Ovary (tissue), 3 donors: Measurements from ENCODE around the gene TRABD2B.

Source experiments
- CTCF ChIP-seq, 3 donors: fragments of 450-650 bp in 2 of 3; fragments of 200-600 bp in 1 of 3; IDR thresholded peaks; one replicate each; pipeline versions ENCODE4 v1.5.1 to v1.8.0; 2016 to 2022; ENCODE audit warnings: antibody characterized with exemption in 3 of 3, mild to moderate bottlenecking in 1 of 3
- EP300 ChIP-seq: sonication (generic); formaldehyde crosslinking; IDR thresholded peaks from one replicate; pipeline ENCODE4 v1.6.1; 2017; ENCODE audit warnings: antibody characterized with exemption
- POLR2A ChIP-seq: fragments of 450-650 bp; IDR thresholded peaks from one replicate; pipeline ENCODE4 v1.6.1; 2017; ENCODE audit warnings: antibody characterized with exemption, mild to moderate bottlenecking, moderate library complexity
- donor health status: DM: no; HTN: no; CAD: no.

GRCh38 chr1:47993881-47994625 lies 3.1 kb downstream of the TRABD2B start:
- TF ChIP-seq CTCF (IDR thresholded peaks at IDR 0.05) (no peak), POLR2A (no peak), EP300 (no peak)
